SK-N-SH (cell line): ENCODE data around the gene ARHGAP20. TPM values are rescaled to one million over a fixed set of nuclear protein-coding genes. Genes with fewer than 3 reads are reported as not detected.

Experiments
- CTCF ChIA-PET: fragments of 300-600, 350-600 bp; formaldehyde crosslinking; extraction: SDS; loops from one replicate; lab custom pipeline; 2021; lab: Yijun Ruan, JAX
- POLR2A ChIA-PET: fragments of 350-600 bp; sonication (Branson Sonifier 250); formaldehyde crosslinking; extraction: SDS; loops from one replicate; lab custom pipeline; 2020; ENCODE audit warnings: antibody characterized with exemption, inconsistent platforms; lab: Yijun Ruan, JAX
- DNase-seq: peaks from one replicate; pipeline ENCODE4 v3.0.0; 2012
- H2AFZ ChIP-seq: fragments of 200-600 bp; sonication (generic); 2 replicates; pipeline ENCODE4 v1.8.1; 2016; ENCODE audit warnings: antibody characterized with exemption, mild to moderate bottlenecking, low read depth
- H3F3A ChIP-seq: fragments of 200-600 bp; sonication (generic); replicated peaks from 2 replicates; pipeline ENCODE3; 2016; ENCODE audit warnings: antibody characterized with exemption, mild to moderate bottlenecking; ENCODE audit not compliant: insufficient read depth
- H3K27ac ChIP-seq, 2 experiments: fragments of 200-500 bp in 1 of 2; fragments of 200-600 bp in 1 of 2; sonication (Bioruptor generic) in 1 of 2; sonication (generic), shearing (Covaris generic) in 1 of 2; 2 replicates each; pipeline versions ENCODE4 v1.5.1 to v1.6.1; 2014 to 2016; ENCODE audit warnings: low read depth in 2 of 2, inconsistent platforms in 1 of 2, low read length in 1 of 2, mild to moderate bottlenecking in 1 of 2, mixed read lengths in 1 of 2
- H3K27me3 ChIP-seq: fragments of 200-600 bp; sonication (generic), shearing (Covaris generic); 2 replicates; pipeline ENCODE4 v1.6.1; 2016; ENCODE audit warnings: mixed run types; ENCODE audit not compliant: insufficient read depth
- H3K36me3 ChIP-seq, 2 experiments: fragments of 200-500 bp in 1 of 2; fragments of 200-600 bp in 1 of 2; sonication (Bioruptor generic) in 1 of 2; sonication (generic) in 1 of 2; replicated peaks in 1 of 2; 2 replicates each; pipeline versions ENCODE3 to v1.5.1; 2014 to 2016; ENCODE audit warnings: low read length in 1 of 2, mild to moderate bottlenecking in 1 of 2; ENCODE audit not compliant: insufficient read depth in 2 of 2, control insufficient read depth in 1 of 2
- H3K4me1 ChIP-seq, 2 experiments: fragments of 200-500 bp in 1 of 2; fragments of 200-600 bp in 1 of 2; sonication (Bioruptor generic) in 1 of 2; sonication (generic), shearing (Covaris generic) in 1 of 2; 2 replicates each; pipeline versions ENCODE4 v1.5.1 to v1.6.1; 2014 to 2016; ENCODE audit warnings: low read depth in 1 of 2, low read length in 1 of 2, mixed run types in 1 of 2; ENCODE audit not compliant: insufficient read depth in 2 of 2, control insufficient read depth in 1 of 2
- H3K4me2 ChIP-seq: fragments of 200-600 bp; sonication (generic), shearing (Covaris generic); 2 replicates; pipeline ENCODE4 v1.6.1; 2017; ENCODE audit warnings: mixed run types
- H3K4me3 ChIP-seq, 2 experiments: fragments of 200-500 bp in 1 of 2; fragments of 200-600 bp in 1 of 2; sonication (Bioruptor generic) in 1 of 2; sonication (generic), shearing (Covaris generic) in 1 of 2; 2 replicates each; pipeline versions ENCODE4 v1.5.1 to v1.8.1; 2014 to 2016; ENCODE audit warnings: low read depth in 2 of 2, inconsistent platforms in 1 of 2, low read length in 1 of 2, mild to moderate bottlenecking in 1 of 2, mixed read lengths in 1 of 2, moderate library complexity in 1 of 2
- H3K79me2 ChIP-seq: fragments of 200-600 bp; sonication (generic); 2 replicates; pipeline ENCODE4 v1.8.1; 2017; ENCODE audit warnings: mild to moderate bottlenecking; ENCODE audit not compliant: insufficient read depth
- H3K9ac ChIP-seq: fragments of 200-600 bp; sonication (generic); 2 replicates; pipeline ENCODE4 v1.6.1; 2017; ENCODE audit warnings: mixed run types
- H3K9me2 ChIP-seq: fragments of 200-600 bp; sonication (generic); 2 replicates; pipeline ENCODE4 v1.6.1; 2017; ENCODE audit warnings: mixed run types
- H3K9me3 ChIP-seq: fragments of 200-600 bp; sonication (generic); 2 replicates; pipeline ENCODE4 v1.6.1; 2017; ENCODE audit warnings: mixed run types, mild to moderate bottlenecking, moderate library complexity
- H4K20me1 ChIP-seq: fragments of 200-600 bp; sonication (generic); 2 replicates; pipeline ENCODE4 v1.6.1; 2017; ENCODE audit warnings: mild to moderate bottlenecking, mixed run types; ENCODE audit not compliant: insufficient read depth
- ELF1 ChIP-seq: IDR thresholded peaks from 2 replicates; pipeline ENCODE4 v1.4.0; 2012
- EZH2phosphoT487 ChIP-seq: fragments of 200-600 bp; sonication (generic); IDR thresholded peaks from 2 replicates; pipeline ENCODE4 v1.6.1; 2017; ENCODE audit warnings: low read depth, mixed run types, mild to moderate bottlenecking, antibody characterized with exemption, moderate library complexity, borderline replicate concordance
- FOSL2 ChIP-seq: IDR thresholded peaks from 2 replicates; pipeline ENCODE4 v1.4.0; 2012; ENCODE audit warnings: low read depth, mild to moderate bottlenecking, moderate library complexity, borderline replicate concordance
- FOXJ3 ChIP-seq: sonication (generic); formaldehyde crosslinking; IDR thresholded peaks from 2 replicates; pipeline ENCODE4 v1.5.1; 2020; ENCODE audit warnings: mild to moderate bottlenecking, missing genetic modification reagents
- GABPA ChIP-seq: IDR thresholded peaks from 2 replicates; pipeline ENCODE4 v1.4.0; 2012; ENCODE audit warnings: low read depth, mild to moderate bottlenecking
- GATA2 ChIP-seq: sonication (generic); formaldehyde crosslinking; IDR thresholded peaks from 2 replicates; pipeline ENCODE4 v1.5.0; 2020; ENCODE audit warnings: mild to moderate bottlenecking, missing genetic modification reagents
- JUND ChIP-seq: IDR thresholded peaks from 2 replicates; pipeline ENCODE4 v1.4.0; 2012
- MXI1 ChIP-seq: IDR thresholded peaks from 2 replicates; pipeline ENCODE4 v1.6.1; 2012; ENCODE audit warnings: mild to moderate bottlenecking, low read depth, low read length, improper control_type of control experiment
- NFIC ChIP-seq: IDR thresholded peaks from 2 replicates; pipeline ENCODE4 v1.4.0; 2012; ENCODE audit warnings: borderline replicate concordance
- NRF1 ChIP-seq: IDR thresholded peaks from 2 replicates; pipeline ENCODE4 v1.6.1; 2012; ENCODE audit warnings: low read depth, mild to moderate bottlenecking, low read length
- POLR2AphosphoS5 ChIP-seq: IDR thresholded peaks from 2 replicates; pipeline ENCODE4 v1.6.1; 2012; ENCODE audit warnings: low read depth, low read length
- RCOR1 ChIP-seq: fragments of 150-350 bp; IDR thresholded peaks from 2 replicates; pipeline ENCODE4 v1.6.1; 2017; ENCODE audit warnings: antibody characterized with exemption, low read length
- RFX5 ChIP-seq: IDR thresholded peaks from 2 replicates; pipeline ENCODE4 v1.6.1; 2012; ENCODE audit warnings: mild to moderate bottlenecking, improper control_type of control experiment, low read length
- RXRA ChIP-seq: IDR thresholded peaks from 2 replicates; pipeline ENCODE4 v1.4.0; 2012; ENCODE audit warnings: low read depth, mild to moderate bottlenecking, borderline replicate concordance
- TCF12 ChIP-seq: IDR thresholded peaks from 2 replicates; pipeline ENCODE4 v1.4.0; 2012
- WGBS: methylation state at CpG from one replicate; pipeline ENCODE4 v1.1.6; 2017; ENCODE audit warnings: low lambda C conversion rate; 5-methylcytosine and 5-hydroxymethylcytosine counted together
- polyA plus RNA-seq, 3 experiments: library from polyadenylated mRNA; depleted of rRNA; stranded (reverse); fragments of >200 nt; gene quantifications; 2 replicates each; pipeline ENCODE4 v1.2.3, GENCODE V29; 2012
- TF ChIP-seq, protein P1 (sequence below): IDR thresholded peaks from 2 replicates; pipeline ENCODE4 v1.4.0; 2012; ENCODE audit warnings: low read depth, borderline replicate concordance
- TF ChIP-seq, protein P2 (sequence below): fragments of 150-350 bp; IDR thresholded peaks from 2 replicates; pipeline ENCODE4 v1.6.1; 2017; ENCODE audit warnings: antibody characterized with exemption, low read length, low read depth, borderline replicate concordance
- TF ChIP-seq, protein P3 (sequence below): fragments of 200-600 bp; sonication (generic); IDR thresholded peaks from 2 replicates; pipeline ENCODE4 v1.6.1; 2017; ENCODE audit warnings: antibody characterized with exemption, mild to moderate bottlenecking, moderate library complexity

The ARHGAP20 gene
- polyA plus RNA-seq, 1 of the 3 experiments (the other 2 are of a cell fraction), result 0.76 TPM

DNA sequence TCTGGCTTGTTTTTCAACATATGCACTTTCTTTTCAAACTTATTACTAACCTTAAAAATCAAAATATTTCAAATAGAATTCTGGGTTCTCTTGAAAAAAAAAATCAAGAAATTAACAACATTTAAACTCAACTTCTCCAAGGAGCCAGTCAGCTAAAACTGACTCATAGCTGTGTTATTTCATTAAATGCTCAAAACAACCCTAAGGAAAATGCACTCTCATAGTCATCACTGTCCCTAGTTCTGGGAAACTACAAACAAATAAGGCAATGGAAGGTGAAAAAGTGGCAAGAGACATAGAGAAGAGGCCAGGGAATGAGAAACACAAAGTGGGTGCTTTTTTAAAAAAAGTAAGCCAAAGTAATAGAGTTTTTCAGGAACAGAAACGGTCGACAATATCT, 4.1 kb upstream of the ARHGAP20 start:
- Histone ChIP-seq H3K27me3 (no peaks in the 10 kb centered on the region), H4K20me1 (no peaks in the 10 kb centered on the region), H3F3A (no peaks in the 10 kb centered on the region), H3K9ac (no peak overlapping the region), H3K9me2 (no peaks in the 10 kb centered on the region), H3K36me3 (no peaks in the 10 kb centered on the region), H3K4me1 (peaks cover 0 to 12% of the 10 kb centered on the region in 2 experiments; a peak in 3 of 4 replicates), H3K27ac (no peak overlapping the region), H3K4me2 (no peak overlapping the region), H3K79me2 (no peaks in the 10 kb centered on the region), H3K9me3 (no peaks in the 10 kb centered on the region), H3K4me3 (no peak overlapping the region), H2AFZ (no peak overlapping the region)
- ChIA-PET CTCF (no interaction called here), POLR2A (no interaction called here)
- TF ChIP-seq FOSL2, result no peak
- no peak for TF ChIP-seq ELF1
- TF ChIP-seq NRF1, result no peak
- no peak for TF ChIP-seq NFIC
- TF ChIP-seq, protein P1, sequence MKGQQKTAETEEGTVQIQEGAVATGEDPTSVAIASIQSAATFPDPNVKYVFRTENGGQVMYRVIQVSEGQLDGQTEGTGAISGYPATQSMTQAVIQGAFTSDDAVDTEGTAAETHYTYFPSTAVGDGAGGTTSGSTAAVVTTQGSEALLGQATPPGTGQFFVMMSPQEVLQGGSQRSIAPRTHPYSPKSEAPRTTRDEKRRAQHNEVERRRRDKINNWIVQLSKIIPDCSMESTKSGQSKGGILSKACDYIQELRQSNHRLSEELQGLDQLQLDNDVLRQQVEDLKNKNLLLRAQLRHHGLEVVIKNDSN, result no peak
- no peak for TF ChIP-seq GATA2 (CRISPR knock-in tag)
- TF ChIP-seq FOXJ3, result no peak
- no peak for TF ChIP-seq POLR2AphosphoS5
- TF ChIP-seq RCOR1, result no peak
- no peak for TF ChIP-seq RXRA
- TF ChIP-seq MXI1, result no peak
- no peak for TF ChIP-seq TCF12
- TF ChIP-seq, protein P2, sequence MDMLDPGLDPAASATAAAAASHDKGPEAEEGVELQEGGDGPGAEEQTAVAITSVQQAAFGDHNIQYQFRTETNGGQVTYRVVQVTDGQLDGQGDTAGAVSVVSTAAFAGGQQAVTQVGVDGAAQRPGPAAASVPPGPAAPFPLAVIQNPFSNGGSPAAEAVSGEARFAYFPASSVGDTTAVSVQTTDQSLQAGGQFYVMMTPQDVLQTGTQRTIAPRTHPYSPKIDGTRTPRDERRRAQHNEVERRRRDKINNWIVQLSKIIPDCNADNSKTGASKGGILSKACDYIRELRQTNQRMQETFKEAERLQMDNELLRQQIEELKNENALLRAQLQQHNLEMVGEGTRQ, result no peak
- WGBS, result 95% methylated on average over 2 of the region's 2 CpGs
- no peak for DNase-seq

DNA sequence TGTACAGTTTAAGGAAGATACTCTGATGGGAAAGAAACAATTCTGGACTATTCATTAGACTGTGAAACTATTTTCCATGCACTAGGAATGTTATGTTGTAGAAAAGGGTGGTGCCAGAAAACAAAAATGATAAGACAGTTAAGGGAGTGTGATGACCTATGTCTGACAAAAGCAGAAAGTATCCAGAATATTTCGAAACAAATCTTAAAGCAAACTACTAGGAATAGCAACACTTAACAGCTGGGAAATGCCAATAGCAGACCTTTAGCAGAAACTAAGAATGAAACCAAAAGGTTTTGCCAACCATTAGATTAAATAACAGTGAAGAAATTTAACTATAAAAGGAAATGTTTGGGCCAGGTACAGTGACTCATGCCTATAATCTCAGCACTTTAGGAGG, 3.3 kb upstream of the ARHGAP20 start:
- H3K4me2 ChIP-seq, result no peak overlapping the region

More for the DNA sequence above, 3.3 kb upstream of the ARHGAP20 start:
- no peaks in the 10 kb centered on the region for H4K20me1 ChIP-seq
- H3K9me3 ChIP-seq, result no peaks in the 10 kb centered on the region
- H3K4me3 ChIP-seq, result no peak overlapping the region
- peaks cover 0 to 17% of the 10 kb centered on the region in 2 experiments; a peak in 2 of 4 replicates for H3K4me1 ChIP-seq
- H3K27ac ChIP-seq, result no peak overlapping the region
- DNase-seq, result no peak
- TF ChIP-seq RFX5 (no peak), EZH2phosphoT487 (no peak), FOSL2 (no peak), GABPA (no peak), ELF1 (no peak), JUND (no peak)
- TF ChIP-seq, protein P3, sequence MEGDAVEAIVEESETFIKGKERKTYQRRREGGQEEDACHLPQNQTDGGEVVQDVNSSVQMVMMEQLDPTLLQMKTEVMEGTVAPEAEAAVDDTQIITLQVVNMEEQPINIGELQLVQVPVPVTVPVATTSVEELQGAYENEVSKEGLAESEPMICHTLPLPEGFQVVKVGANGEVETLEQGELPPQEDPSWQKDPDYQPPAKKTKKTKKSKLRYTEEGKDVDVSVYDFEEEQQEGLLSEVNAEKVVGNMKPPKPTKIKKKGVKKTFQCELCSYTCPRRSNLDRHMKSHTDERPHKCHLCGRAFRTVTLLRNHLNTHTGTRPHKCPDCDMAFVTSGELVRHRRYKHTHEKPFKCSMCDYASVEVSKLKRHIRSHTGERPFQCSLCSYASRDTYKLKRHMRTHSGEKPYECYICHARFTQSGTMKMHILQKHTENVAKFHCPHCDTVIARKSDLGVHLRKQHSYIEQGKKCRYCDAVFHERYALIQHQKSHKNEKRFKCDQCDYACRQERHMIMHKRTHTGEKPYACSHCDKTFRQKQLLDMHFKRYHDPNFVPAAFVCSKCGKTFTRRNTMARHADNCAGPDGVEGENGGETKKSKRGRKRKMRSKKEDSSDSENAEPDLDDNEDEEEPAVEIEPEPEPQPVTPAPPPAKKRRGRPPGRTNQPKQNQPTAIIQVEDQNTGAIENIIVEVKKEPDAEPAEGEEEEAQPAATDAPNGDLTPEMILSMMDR, result no peak
- TF ChIP-seq, all 33 proteins: peak for 0
- Histone ChIP-seq H2AFZ (no peak overlapping the region), H3K9me2 (no peaks in the 10 kb centered on the region), H3K9ac (no peak overlapping the region), H3K27me3 (no peaks in the 10 kb centered on the region; the same call in 1 of the 2 replicates), H3K79me2 (no peaks in the 10 kb centered on the region), H3F3A (no peaks in the 10 kb centered on the region), H3K36me3 (no peaks in the 10 kb centered on the region)
- CTCF ChIA-PET, result no interaction called here
- POLR2A ChIA-PET, result no interaction called here
- 50% methylated on average over 1 of the region's 1 CpG for WGBS
